T-helper 1 cell treated with Interleukin-12 subunit alpha and Interleukin-12 subunit beta and Interleukin-4 antibody, amounts not matched to agents 30 μg/mL and 1 μg/mL, for 36 hours (primary cell): ENCODE measurements around the gene SEZ6L.

Experiments used
- H3K27ac Mint-ChIP-seq: one replicate; pipeline ENCODE4 v1.8.0; 2021; ENCODE audit warnings: mild to moderate bottlenecking, mixed read lengths
- H3K27me3 Mint-ChIP-seq: one replicate; pipeline ENCODE4 v1.8.0; 2021; ENCODE audit warnings: low read depth, mixed read lengths
- H3K36me3 Mint-ChIP-seq: one replicate; pipeline ENCODE4 v1.8.0; 2021; ENCODE audit warnings: low read depth, mixed read lengths
- H3K4me1 Mint-ChIP-seq: one replicate; pipeline ENCODE4 v1.8.0; 2021; ENCODE audit warnings: low read depth, mixed read lengths
- H3K4me3 Mint-ChIP-seq: one replicate; pipeline ENCODE4 v1.8.0; 2021; ENCODE audit warnings: mild to moderate bottlenecking, moderate library complexity, mixed read lengths
- H3K9me3 Mint-ChIP-seq: one replicate; pipeline ENCODE4 v1.8.0; 2021; ENCODE audit warnings: mixed read lengths

Gene SEZ6L

DNA sequence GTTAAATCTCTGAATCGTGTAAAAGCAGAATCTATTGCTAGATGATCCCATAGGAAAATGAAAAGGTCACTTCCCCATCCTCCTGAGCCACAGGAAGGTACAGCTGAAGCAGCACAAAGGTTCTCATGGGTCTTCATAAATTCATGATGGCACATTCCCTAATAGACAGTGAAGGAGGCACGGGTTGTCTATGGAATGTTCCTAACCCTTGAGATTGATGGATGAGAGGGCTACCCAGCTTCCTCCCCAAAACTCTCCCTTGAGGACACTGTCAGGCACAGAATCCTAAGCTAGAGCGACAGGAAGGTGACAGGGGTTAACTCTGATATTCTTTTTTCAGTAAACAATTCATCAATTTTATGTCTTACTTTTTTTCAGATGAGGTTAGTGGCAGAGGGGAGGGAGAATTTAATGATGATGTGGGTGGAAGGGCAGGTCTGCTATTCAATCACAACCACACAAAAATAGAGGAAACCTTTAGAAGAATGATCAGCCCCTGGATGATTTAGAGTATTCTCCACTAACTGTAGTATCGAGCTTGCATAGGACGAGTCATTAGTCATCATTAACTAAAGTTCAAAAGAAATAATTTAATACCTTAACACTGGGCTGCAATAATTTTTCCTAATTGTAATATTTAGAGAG lies 33.1 kb downstream of the SEZ6L start:
- no peaks in the 10 kb centered on the region for H3K36me3 Mint-ChIP-seq
- no peak overlapping the region for H3K4me3 Mint-ChIP-seq
- no peaks in the 10 kb centered on the region for H3K9me3 Mint-ChIP-seq
- no peaks in the 10 kb centered on the region for H3K4me1 Mint-ChIP-seq
- H3K27me3 Mint-ChIP-seq = peaks cover 9% of the 10 kb centered on the region
- no peak overlapping the region for H3K27ac Mint-ChIP-seq

DNA sequence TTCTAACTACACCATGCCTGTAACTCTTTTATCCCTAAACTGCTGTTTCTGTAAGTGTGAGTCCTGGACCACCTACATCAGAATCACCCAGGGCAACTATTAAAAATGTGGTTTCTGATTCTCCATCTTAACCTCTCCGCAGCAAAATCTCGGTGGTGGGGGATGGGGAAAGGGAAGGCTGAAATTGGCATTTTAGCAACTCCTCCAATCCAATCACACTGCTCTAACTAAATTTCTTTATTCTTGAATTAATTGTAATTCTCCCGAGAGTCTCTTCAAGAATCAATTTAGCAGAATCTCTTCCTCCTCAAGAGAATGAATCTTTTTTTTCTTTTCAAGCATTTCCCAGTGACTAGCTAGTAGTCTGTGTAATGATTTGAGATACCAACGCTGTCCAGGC lies 36.2 kb downstream of the SEZ6L start:
- Mint-ChIP-seq H3K36me3 (no peaks in the 10 kb centered on the region), H3K9me3 (no peaks in the 10 kb centered on the region), H3K27me3 (peaks cover 14% of the 10 kb centered on the region), H3K4me3 (no peak overlapping the region), H3K27ac (no peak overlapping the region), H3K4me1 (no peaks in the 10 kb centered on the region)

DNA sequence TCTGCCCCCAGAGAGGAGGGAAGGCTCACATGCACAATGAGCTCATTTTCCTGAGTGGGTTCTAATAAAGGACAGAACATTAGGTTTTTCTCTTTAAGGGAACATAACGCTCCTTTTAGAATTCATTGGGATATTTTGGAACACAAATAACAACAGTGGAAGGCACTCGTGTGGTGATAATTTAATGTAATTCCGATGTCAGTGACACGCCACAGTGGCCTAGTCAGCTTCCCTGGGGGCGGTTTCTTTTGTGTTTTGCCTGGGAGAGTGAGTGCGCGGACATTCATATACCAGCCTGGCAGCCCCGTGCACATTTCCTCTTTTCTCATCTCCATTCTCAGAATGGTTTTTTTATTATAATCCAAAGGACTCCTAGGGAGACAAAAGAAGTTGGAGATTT lies 41.1 kb downstream of the SEZ6L start:
- Mint-ChIP-seq H3K27ac (no peak overlapping the region), H3K36me3 (no peaks in the 10 kb centered on the region), H3K4me3 (no peak overlapping the region), H3K4me1 (no peaks in the 10 kb centered on the region), H3K9me3 (no peaks in the 10 kb centered on the region), H3K27me3 (peaks cover 8% of the 10 kb centered on the region)

GRCh38 chr22:26213826-26214225 lies 44.6 kb downstream of the SEZ6L start:
- H3K4me3 Mint-ChIP-seq = no peak overlapping the region
- H3K4me1 Mint-ChIP-seq = no peaks in the 10 kb centered on the region
- peaks cover 16% of the 10 kb centered on the region for H3K27me3 Mint-ChIP-seq
- H3K27ac Mint-ChIP-seq = no peak overlapping the region
- no peaks in the 10 kb centered on the region for H3K9me3 Mint-ChIP-seq
- H3K36me3 Mint-ChIP-seq = no peaks in the 10 kb centered on the region

GRCh38 chr22:26214466-26214865 lies 45.2 kb downstream of the SEZ6L start:
- H3K9me3 Mint-ChIP-seq = no peaks in the 10 kb centered on the region
- peaks cover 15% of the 10 kb centered on the region for H3K27me3 Mint-ChIP-seq
- H3K4me3 Mint-ChIP-seq = no peak overlapping the region
- no peaks in the 10 kb centered on the region for H3K36me3 Mint-ChIP-seq
- H3K4me1 Mint-ChIP-seq = no peaks in the 10 kb centered on the region
- no peak overlapping the region for H3K27ac Mint-ChIP-seq

DNA sequence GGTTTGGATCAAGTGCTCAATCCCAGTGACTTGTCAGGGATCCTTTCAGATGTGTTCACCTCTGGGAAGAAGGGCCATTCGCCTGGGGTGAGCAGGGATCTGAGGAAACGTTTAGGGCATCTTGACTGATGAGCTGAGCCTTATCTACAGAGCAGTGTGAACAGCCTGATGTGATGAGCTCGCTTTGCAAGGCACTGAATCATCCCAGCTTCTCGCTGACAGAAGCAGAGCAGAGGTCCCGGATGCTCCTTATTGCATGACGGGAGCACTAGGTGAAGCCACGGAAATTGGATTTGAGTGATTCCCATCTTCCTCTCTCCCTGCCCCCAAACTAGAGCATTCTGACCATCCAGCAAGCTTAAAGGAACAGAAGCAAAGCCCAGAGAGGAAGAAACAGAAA lies 46.5 kb downstream of the SEZ6L start:
- H3K27ac Mint-ChIP-seq = no peak overlapping the region
- H3K4me3 Mint-ChIP-seq = no peak overlapping the region
- no peaks in the 10 kb centered on the region for H3K4me1 Mint-ChIP-seq
- H3K27me3 Mint-ChIP-seq = peaks cover 11% of the 10 kb centered on the region
- no peaks in the 10 kb centered on the region for H3K36me3 Mint-ChIP-seq
- no peaks in the 10 kb centered on the region for H3K9me3 Mint-ChIP-seq

GRCh38 chr22:26225207-26225606 lies 55.9 kb downstream of the SEZ6L start:
- H3K27me3 Mint-ChIP-seq = no peaks in the 10 kb centered on the region
- H3K4me1 Mint-ChIP-seq = no peaks in the 10 kb centered on the region
- H3K27ac Mint-ChIP-seq = no peak overlapping the region
- H3K36me3 Mint-ChIP-seq = no peaks in the 10 kb centered on the region
- no peak overlapping the region for H3K4me3 Mint-ChIP-seq
- H3K9me3 Mint-ChIP-seq = no peaks in the 10 kb centered on the region

- Mint-ChIP-seq H3K4me3 (no peak overlapping the region), H3K36me3 (no peaks in the 10 kb centered on the region), H3K27me3 (peaks cover 4% of the 10 kb centered on the region), H3K9me3 (no peaks in the 10 kb centered on the region), H3K27ac (no peak overlapping the region), H3K4me1 (no peaks in the 10 kb centered on the region)
Observed at GRCh38 chr22:26226538-26227297, 57.5 kb downstream of the SEZ6L start.

DNA sequence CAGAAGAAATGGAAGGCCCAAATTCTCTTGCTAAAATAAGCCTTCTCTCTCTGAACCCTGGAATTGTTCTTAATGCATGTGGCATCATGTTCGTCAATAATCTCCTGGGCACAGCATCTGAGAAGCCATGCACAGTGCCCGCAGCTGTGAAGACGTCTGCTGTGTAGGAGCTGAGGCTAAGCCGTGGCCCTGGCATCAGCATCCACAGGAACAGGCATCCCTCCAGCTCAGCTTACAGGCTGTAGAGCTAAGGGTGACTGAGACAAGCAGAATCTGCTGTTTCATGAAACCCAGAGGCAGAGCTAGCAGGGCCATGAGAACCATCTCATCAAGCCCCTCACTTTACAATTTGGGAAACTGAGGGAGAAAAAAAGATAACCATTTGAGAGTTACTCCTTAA lies 60.6 kb downstream of the SEZ6L start:
- Mint-ChIP-seq H3K4me1 (no peaks in the 10 kb centered on the region), H3K4me3 (no peak overlapping the region), H3K27me3 (peaks cover 4% of the 10 kb centered on the region), H3K36me3 (no peaks in the 10 kb centered on the region), H3K9me3 (no peaks in the 10 kb centered on the region), H3K27ac (no peak overlapping the region)

DNA sequence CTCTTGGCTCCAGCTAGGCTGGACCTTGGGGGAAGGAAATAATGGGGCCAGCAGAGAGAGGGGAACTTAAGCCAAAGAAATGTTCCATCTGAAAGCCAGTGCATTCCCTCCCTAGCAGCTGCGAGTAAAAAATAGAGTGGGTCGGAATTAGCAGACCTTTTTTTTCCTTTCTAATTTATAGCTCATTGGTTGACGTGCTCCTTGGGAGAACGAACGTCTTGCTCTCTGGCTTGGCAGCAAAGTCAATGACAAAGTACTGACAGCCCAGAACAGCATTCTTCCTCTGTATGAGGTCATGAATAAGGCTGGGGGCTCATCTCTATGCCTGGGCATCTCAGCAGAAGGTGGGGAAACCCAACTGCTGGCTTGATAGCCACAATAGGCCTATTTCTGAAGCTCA lies 65.0 kb downstream of the SEZ6L start:
- H3K27ac Mint-ChIP-seq = no peak overlapping the region
- no peaks in the 10 kb centered on the region for H3K9me3 Mint-ChIP-seq
- H3K4me1 Mint-ChIP-seq = no peaks in the 10 kb centered on the region
- H3K27me3 Mint-ChIP-seq = peaks cover 4% of the 10 kb centered on the region
- no peak overlapping the region for H3K4me3 Mint-ChIP-seq
- H3K36me3 Mint-ChIP-seq = no peaks in the 10 kb centered on the region

- H3K4me3 Mint-ChIP-seq = no peak overlapping the region
- no peaks in the 10 kb centered on the region for H3K27me3 Mint-ChIP-seq
- H3K36me3 Mint-ChIP-seq = no peaks in the 10 kb centered on the region
- no peak overlapping the region for H3K27ac Mint-ChIP-seq
- H3K9me3 Mint-ChIP-seq = no peaks in the 10 kb centered on the region
- no peaks in the 10 kb centered on the region for H3K4me1 Mint-ChIP-seq
Observed at GRCh38 chr22:26235792-26236487, 66.7 kb downstream of the SEZ6L start.

DNA sequence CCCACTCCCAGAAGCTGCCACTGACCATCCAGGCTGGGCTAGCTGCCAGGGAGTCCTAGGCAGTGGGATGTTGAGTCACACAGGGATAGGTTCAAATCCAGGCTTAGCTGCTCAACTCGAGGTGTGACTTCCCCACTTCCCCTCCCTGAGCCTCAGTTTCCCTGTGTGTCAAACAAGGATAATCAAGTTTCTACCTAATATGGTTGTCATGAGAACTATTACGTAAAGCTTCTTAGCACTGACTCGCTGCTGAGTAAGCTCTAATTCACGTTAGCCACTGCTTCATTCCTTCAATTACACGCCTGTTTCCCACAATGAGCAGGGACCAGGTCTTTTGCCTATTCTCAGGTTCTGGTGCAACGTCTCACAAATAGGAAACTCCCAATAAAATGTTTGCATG lies 67.7 kb downstream of the SEZ6L start:
- Mint-ChIP-seq H3K27ac (no peak overlapping the region), H3K4me1 (no peaks in the 10 kb centered on the region), H3K4me3 (no peak overlapping the region), H3K36me3 (no peaks in the 10 kb centered on the region), H3K9me3 (no peaks in the 10 kb centered on the region), H3K27me3 (no peaks in the 10 kb centered on the region)

- H3K27me3 Mint-ChIP-seq = no peaks in the 10 kb centered on the region
- no peaks in the 10 kb centered on the region for H3K36me3 Mint-ChIP-seq
- no peak overlapping the region for H3K27ac Mint-ChIP-seq
- no peaks in the 10 kb centered on the region for H3K4me1 Mint-ChIP-seq
- H3K4me3 Mint-ChIP-seq = no peak overlapping the region
- H3K9me3 Mint-ChIP-seq = no peaks in the 10 kb centered on the region
Observed at GRCh38 chr22:26238596-26238995, 69.3 kb downstream of the SEZ6L start.

DNA sequence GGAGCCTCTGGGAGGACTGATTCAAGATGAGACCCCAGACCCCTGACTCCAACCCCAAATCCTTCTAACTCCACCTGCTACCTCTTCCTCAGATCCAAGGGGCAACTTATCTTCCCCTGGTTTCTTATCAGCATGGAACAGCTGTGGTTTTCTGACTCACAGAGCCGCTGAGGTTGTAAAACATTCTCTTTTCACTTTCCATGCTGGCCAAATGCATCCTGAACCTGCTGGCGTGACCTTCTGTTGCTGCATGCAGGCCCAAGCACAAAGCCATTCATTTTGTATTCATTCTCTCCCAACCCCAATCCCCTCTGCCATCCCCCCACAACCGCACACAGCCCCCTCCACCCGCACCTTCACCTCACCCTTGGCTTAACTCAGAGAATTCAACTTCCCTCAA lies 70.3 kb downstream of the SEZ6L start:
- H3K4me3 Mint-ChIP-seq = no peak overlapping the region
- no peak overlapping the region for H3K27ac Mint-ChIP-seq
- no peaks in the 10 kb centered on the region for H3K27me3 Mint-ChIP-seq
- no peaks in the 10 kb centered on the region for H3K9me3 Mint-ChIP-seq
- no peaks in the 10 kb centered on the region for H3K4me1 Mint-ChIP-seq
- no peaks in the 10 kb centered on the region for H3K36me3 Mint-ChIP-seq

DNA sequence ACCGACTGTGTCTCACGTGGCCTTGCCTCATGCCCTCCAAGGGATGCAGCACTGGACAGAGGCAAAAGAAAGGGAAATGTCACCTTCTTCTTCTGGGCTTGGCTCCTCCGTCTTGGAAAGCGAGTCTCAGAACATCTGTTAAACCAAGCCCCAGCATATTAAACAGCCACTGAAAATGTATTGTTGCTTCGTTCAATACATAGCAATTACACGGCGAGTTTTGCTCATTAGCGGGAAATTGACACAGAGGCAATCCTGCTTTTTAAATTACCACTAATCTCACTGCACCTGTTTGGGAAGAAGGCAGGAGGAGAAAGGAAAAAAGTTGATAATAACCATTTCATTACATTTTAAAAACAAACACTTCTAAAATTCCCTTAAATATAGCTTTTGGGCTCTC lies 72.1 kb downstream of the SEZ6L start:
- H3K4me3 Mint-ChIP-seq = no peak overlapping the region
- H3K4me1 Mint-ChIP-seq = no peaks in the 10 kb centered on the region
- H3K36me3 Mint-ChIP-seq = no peaks in the 10 kb centered on the region
- no peaks in the 10 kb centered on the region for H3K27me3 Mint-ChIP-seq
- H3K9me3 Mint-ChIP-seq = no peaks in the 10 kb centered on the region
- H3K27ac Mint-ChIP-seq = no peak overlapping the region
